HEK293 (cell line): Measurements from ENCODE around the gene PRLR.

ENCODE experiments used
- CTCF ChIA-PET: fragments of 350-600 bp; formaldehyde crosslinking; extraction: SDS; loops from one replicate; lab custom pipeline; 2021; ENCODE audit warnings: antibody characterized with exemption; lab: Yijun Ruan, JAX
- POLR2A ChIA-PET: fragments of 300-600 bp; formaldehyde crosslinking; extraction: SDS; loops from one replicate; lab custom pipeline; 2020; ENCODE audit warnings: antibody characterized with exemption, inconsistent platforms; lab: Yijun Ruan, JAX
- H3K27ac ChIP-seq: fragments of 200-500 bp; sonication (Bioruptor generic); 2 replicates; pipeline ENCODE4 v1.5.1; 2014; ENCODE audit warnings: low read depth, low read length, control low read depth, inconsistent platforms; ENCODE audit errors: extremely low read depth
- H3K36me3 ChIP-seq, 2 experiments: fragments of 200-500 bp in 1 of 2; sonication (Bioruptor generic) in 1 of 2; 1 replicate in 1 of 2; 2 replicates in 1 of 2; pipeline ENCODE4 v1.5.1; 2014 to 2017; ENCODE audit warnings: inconsistent platforms in 2 of 2, low read length in 2 of 2; ENCODE audit not compliant: control insufficient read depth in 2 of 2, insufficient read depth in 1 of 2
- H3K4me1 ChIP-seq: fragments of 200-500 bp; sonication (Bioruptor generic); 2 replicates; pipeline ENCODE4 v1.5.1; 2014; ENCODE audit warnings: mild to moderate bottlenecking, low read length, inconsistent platforms; ENCODE audit not compliant: control insufficient read depth, insufficient read depth
- H3K4me3 ChIP-seq: 2 replicates; pipeline ENCODE4 v1.5.1; 2011; ENCODE audit warnings: low read depth, mild to moderate bottlenecking, control low read depth, low read length, moderate library complexity
- H3K9me3 ChIP-seq: fragments of 200-500 bp; sonication (Bioruptor generic); 2 replicates; pipeline ENCODE4 v1.5.1; 2014; ENCODE audit warnings: low read depth, low read length, inconsistent platforms; ENCODE audit not compliant: control insufficient read depth, insufficient read depth
- HOXC10 ChIP-seq: sonication (generic); formaldehyde crosslinking; IDR thresholded peaks from 2 replicates; pipeline ENCODE4 v1.8.1; 2023; ENCODE audit warnings: mild to moderate bottlenecking, missing genetic modification reagents
- OVOL3 ChIP-seq: fragments of 450-650 bp; formaldehyde crosslinking; IDR thresholded peaks from 2 replicates; pipeline ENCODE4 v1.5.1; 2016; ENCODE audit warnings: missing biosample characterization, missing genetic modification characterization
- TCF7L2 ChIP-seq: IDR thresholded peaks from 2 replicates; pipeline ENCODE4 v1.6.1; 2011; ENCODE audit warnings: low read depth, mild to moderate bottlenecking, inconsistent platforms, low read length, moderate library complexity, borderline replicate concordance
- WT1 ChIP-seq: fragments of 450-650 bp; formaldehyde crosslinking; IDR thresholded peaks from 2 replicates; pipeline ENCODE4 v1.5.1; 2016; ENCODE audit warnings: missing biosample characterization, missing genetic modification characterization
- ZFHX2 ChIP-seq: fragments of 450-650 bp; formaldehyde crosslinking; conservative IDR thresholded peaks from 2 replicates; pipeline ENCODE4 v1.5.1; 2016; ENCODE audit warnings: missing biosample characterization, missing genetic modification characterization
- ZNF138 ChIP-seq: fragments of 450-650 bp; formaldehyde crosslinking; IDR thresholded peaks from 2 replicates; pipeline ENCODE4 v1.5.1; 2016; ENCODE audit warnings: missing biosample characterization, missing genetic modification characterization, borderline replicate concordance
- ZNF146 ChIP-seq: fragments of 450-650 bp; formaldehyde crosslinking; IDR thresholded peaks from 2 replicates; pipeline ENCODE4 v1.5.1; 2016; ENCODE audit warnings: missing biosample characterization, missing genetic modification characterization
- ZNF211 ChIP-seq: fragments of 450-650 bp; formaldehyde crosslinking; IDR thresholded peaks from 2 replicates; pipeline ENCODE4 v1.5.1; 2016; ENCODE audit warnings: low read depth, missing biosample characterization, missing genetic modification characterization
- ZNF239 ChIP-seq: fragments of 450-650 bp; formaldehyde crosslinking; IDR thresholded peaks from 2 replicates; pipeline ENCODE4 v1.5.1; 2016; ENCODE audit warnings: missing biosample characterization, missing genetic modification characterization
- ZNF302 ChIP-seq: fragments of 450-650 bp; formaldehyde crosslinking; IDR thresholded peaks from 2 replicates; pipeline ENCODE4 v1.5.1; 2016; ENCODE audit warnings: missing biosample characterization, missing genetic modification characterization, low read depth
- ZNF366 ChIP-seq: fragments of 450-650 bp; formaldehyde crosslinking; conservative IDR thresholded peaks from 2 replicates; pipeline ENCODE4 v1.5.1; 2016; ENCODE audit warnings: missing biosample characterization, missing genetic modification characterization
- ZNF394 ChIP-seq: fragments of 450-650 bp; formaldehyde crosslinking; IDR thresholded peaks from 2 replicates; pipeline ENCODE4 v1.5.1; 2016; ENCODE audit warnings: missing biosample characterization, missing genetic modification characterization, mild to moderate bottlenecking, moderate library complexity, borderline replicate concordance
- ZNF416 ChIP-seq: fragments of 450-650 bp; formaldehyde crosslinking; IDR thresholded peaks from 2 replicates; pipeline ENCODE4 v1.5.1; 2016; ENCODE audit warnings: missing biosample characterization, missing genetic modification characterization
- ZNF514 ChIP-seq: fragments of 450-650 bp; formaldehyde crosslinking; IDR thresholded peaks from 2 replicates; pipeline ENCODE4 v1.5.1; 2016; ENCODE audit warnings: missing biosample characterization, missing genetic modification characterization
- ZNF549 ChIP-seq: fragments of 450-650 bp; IDR thresholded peaks from 2 replicates; pipeline ENCODE4 v1.5.1; 2018; ENCODE audit warnings: missing biosample characterization, missing genetic modification characterization, mild to moderate bottlenecking, inconsistent platforms, moderate library complexity
- ZNF555 ChIP-seq: fragments of 450-650 bp; formaldehyde crosslinking; conservative IDR thresholded peaks from 2 replicates; pipeline ENCODE4 v1.5.1; 2017; ENCODE audit warnings: missing biosample characterization, mild to moderate bottlenecking, missing genetic modification characterization, inconsistent platforms
- ZNF654 ChIP-seq: fragments of 450-650 bp; formaldehyde crosslinking; IDR thresholded peaks from 2 replicates; pipeline ENCODE4 v1.5.1; 2016; ENCODE audit warnings: low read depth, missing biosample characterization, missing genetic modification characterization
- ZNF660 ChIP-seq: fragments of 450-650 bp; IDR thresholded peaks from 2 replicates; pipeline ENCODE4 v1.5.1; 2018; ENCODE audit warnings: missing biosample characterization, mild to moderate bottlenecking, missing genetic modification characterization
- ZNF677 ChIP-seq: fragments of 450-650 bp; IDR thresholded peaks from 2 replicates; pipeline ENCODE4 v1.5.0; 2018; ENCODE audit warnings: missing biosample characterization, mild to moderate bottlenecking, missing genetic modification characterization, moderate library complexity
- ZNF776 ChIP-seq: fragments of 450-650 bp; formaldehyde crosslinking; IDR thresholded peaks from 2 replicates; pipeline ENCODE4 v1.5.0; 2017; ENCODE audit warnings: missing biosample characterization, missing genetic modification characterization, borderline replicate concordance
- ZNF777 ChIP-seq: fragments of 450-650 bp; formaldehyde crosslinking; IDR thresholded peaks from 2 replicates; pipeline ENCODE4 v1.5.1; 2017; ENCODE audit warnings: missing biosample characterization, missing genetic modification characterization, borderline replicate concordance
- ZNF830 ChIP-seq: fragments of 450-650 bp; IDR thresholded peaks from 2 replicates; pipeline ENCODE4 v1.5.0; 2018; ENCODE audit warnings: missing biosample characterization, missing genetic modification characterization, low read depth, mild to moderate bottlenecking, moderate library complexity
- ZSCAN16 ChIP-seq: fragments of 450-650 bp; formaldehyde crosslinking; IDR thresholded peaks from 2 replicates; pipeline ENCODE4 v1.5.1; 2016; ENCODE audit warnings: missing biosample characterization, missing genetic modification characterization
- TF ChIP-seq, protein P1 (sequence below): fragments of 450-650 bp; formaldehyde crosslinking; IDR thresholded peaks from 2 replicates; pipeline ENCODE4 v1.5.1; 2017; ENCODE audit warnings: missing biosample characterization, missing genetic modification characterization
- TF ChIP-seq, protein P2 (sequence below): fragments of 450-650 bp; formaldehyde crosslinking; IDR thresholded peaks from 2 replicates; pipeline ENCODE4 v1.5.1; 2016; ENCODE audit warnings: missing biosample characterization, missing genetic modification characterization

The PRLR gene

DNA sequence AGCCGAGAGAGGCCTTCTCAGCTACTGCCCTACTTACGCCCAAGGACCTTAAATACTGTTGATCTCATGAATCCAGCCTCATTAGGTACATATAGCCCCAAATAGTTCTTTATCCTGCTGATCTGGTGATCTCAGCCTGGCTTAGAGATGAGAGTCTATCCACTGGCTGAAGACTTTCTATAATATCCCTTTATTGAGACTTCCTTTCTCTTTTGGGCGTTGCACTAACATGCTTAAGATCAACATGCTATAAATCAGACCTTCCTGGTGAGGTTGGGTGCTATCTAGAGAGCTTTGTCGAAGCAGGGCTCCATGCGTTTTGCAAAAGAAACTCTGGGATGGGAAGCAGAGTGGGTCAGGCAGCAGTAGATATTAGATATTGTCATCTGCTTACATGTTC, 138.6 kb downstream of the PRLR start:
- H3K27ac ChIP-seq: no peak overlapping the region
- ChIA-PET CTCF (interaction anchor here (0.7 to 4.4 kb wide), 4 partner anchors 74 to 834 kb away, joined by 3 to 27 read pairs (median 4); no protein-coding TSS in a partner anchor), POLR2A (no interaction called here)
- TF ChIP-seq ZNF514 (tag by site-specific recombination) (no peak), ZNF138 (tag by site-specific recombination) (no peak), ZFHX2 (tag by site-specific recombination) (no peak), ZNF830 (no peak), ZNF211 (no peak), TCF7L2 (no peak), ZNF394 (no peak), ZNF677 (tag by site-specific recombination) (no peak), ZNF776 (tag by site-specific recombination) (no peak), ZNF366 (tag by site-specific recombination) (no peak), ZNF777 (tag by site-specific recombination) (no peak)
- TF ChIP-seq, protein P1, sequence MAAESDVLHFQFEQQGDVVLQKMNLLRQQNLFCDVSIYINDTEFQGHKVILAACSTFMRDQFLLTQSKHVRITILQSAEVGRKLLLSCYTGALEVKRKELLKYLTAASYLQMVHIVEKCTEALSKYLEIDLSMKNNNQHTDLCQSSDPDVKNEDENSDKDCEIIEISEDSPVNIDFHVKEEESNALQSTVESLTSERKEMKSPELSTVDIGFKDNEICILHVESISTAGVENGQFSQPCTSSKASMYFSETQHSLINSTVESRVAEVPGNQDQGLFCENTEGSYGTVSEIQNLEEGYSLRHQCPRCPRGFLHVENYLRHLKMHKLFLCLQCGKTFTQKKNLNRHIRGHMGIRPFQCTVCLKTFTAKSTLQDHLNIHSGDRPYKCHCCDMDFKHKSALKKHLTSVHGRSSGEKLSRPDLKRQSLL: no peak
- H3K9me3 ChIP-seq: no peaks in the 10 kb centered on the region
- no peaks in the 10 kb centered on the region for H3K4me1 ChIP-seq
- no peak overlapping the region for H3K4me3 ChIP-seq
- H3K36me3 ChIP-seq: no peaks in the 10 kb centered on the region

DNA sequence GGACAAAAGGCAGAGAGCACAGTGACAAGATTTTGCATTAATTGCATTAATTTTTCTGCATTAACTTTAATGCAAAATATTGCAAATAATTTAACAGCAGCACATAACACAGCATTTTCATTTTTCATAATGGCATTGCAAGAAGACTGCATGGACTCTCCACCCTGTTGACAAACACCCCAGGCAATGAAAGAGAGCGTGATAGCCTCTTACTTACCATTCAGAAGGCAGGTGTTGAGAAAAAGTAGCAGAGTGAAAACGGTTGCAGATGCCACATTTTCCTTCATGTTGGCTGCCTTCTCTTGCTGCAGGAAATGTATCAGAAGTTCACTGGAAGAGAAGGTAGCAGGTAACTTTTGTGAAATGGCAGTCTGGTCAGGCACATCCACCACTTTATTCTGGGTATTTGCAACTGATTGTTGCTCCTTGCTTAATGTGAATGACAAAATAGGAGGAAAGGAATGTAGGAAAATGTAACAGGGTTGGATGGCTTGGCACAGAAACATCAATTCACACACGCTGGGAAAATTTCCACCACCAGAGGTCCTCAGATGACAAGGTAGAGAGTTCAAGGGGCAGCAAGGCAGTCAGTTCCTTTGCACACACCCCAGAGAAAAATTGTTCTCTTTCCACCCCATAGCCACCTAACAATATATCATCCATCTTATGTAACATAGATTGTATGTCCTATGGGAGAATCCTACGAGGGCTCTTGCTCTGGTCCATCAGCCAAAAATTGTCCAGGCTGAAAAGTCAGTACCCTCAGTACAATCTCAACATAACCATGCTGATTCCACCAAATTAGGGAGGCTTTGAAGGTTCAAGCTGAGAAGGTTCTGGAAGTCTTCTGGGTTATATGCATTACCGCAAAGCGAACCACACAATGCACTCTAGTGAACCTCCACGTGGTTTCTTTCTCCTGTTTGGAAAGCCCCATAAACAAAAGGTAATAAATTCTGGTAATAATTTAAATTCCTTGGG, 140.7 kb downstream of the PRLR start:
- no peaks in the 10 kb centered on the region for H3K9me3 ChIP-seq
- ChIA-PET POLR2A (no interaction called here), CTCF (interaction anchor here (0.6 to 4.4 kb wide), 12 partner anchors 94 to 840 kb away, joined by 3 to 27 read pairs (median 3); no protein-coding TSS in a partner anchor)
- no peak overlapping the region for H3K4me3 ChIP-seq
- no peaks in the 10 kb centered on the region for H3K36me3 ChIP-seq
- TF ChIP-seq ZSCAN16 (tag by site-specific recombination) (no peak), ZNF654 (peak; percentile 82)
- TF ChIP-seq, all 188 proteins: peak for 1
- H3K4me1 ChIP-seq: no peaks in the 10 kb centered on the region
- H3K27ac ChIP-seq: no peak overlapping the region

DNA sequence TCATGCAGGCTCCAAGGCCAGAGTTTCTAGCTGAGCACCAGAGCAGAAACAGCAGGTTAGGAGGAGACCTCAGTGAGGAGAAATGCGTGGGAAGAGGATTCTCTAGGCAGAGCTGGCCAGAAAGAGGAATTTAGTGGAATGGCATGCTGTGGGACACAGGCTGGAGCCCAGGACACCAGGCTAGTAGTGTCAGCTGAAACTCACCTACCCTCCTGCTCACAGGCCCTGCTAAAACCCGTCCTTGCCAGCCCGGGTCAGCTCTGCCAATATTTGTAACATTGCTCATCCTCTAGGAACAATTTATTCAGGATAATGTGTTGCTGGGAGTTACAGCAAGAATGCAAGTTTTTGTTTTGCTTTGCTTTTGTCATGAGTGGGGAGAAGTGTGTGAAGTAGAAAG, 142.3 kb downstream of the PRLR start:
- Histone ChIP-seq H3K36me3 (no peaks in the 10 kb centered on the region), H3K4me3 (no peak overlapping the region), H3K27ac (no peak overlapping the region), H3K9me3 (no peaks in the 10 kb centered on the region), H3K4me1 (no peaks in the 10 kb centered on the region)
- POLR2A ChIA-PET: no interaction called here
- CTCF ChIA-PET: interaction anchor here (0.6 to 1.3 kb wide), 7 partner anchors 103 to 913 kb away, joined by 3 to 6 read pairs (median 3); no protein-coding TSS in a partner anchor
- TF ChIP-seq ZNF549 (tag by site-specific recombination) (no peak), ZNF146 (tag by site-specific recombination) (no peak)

DNA sequence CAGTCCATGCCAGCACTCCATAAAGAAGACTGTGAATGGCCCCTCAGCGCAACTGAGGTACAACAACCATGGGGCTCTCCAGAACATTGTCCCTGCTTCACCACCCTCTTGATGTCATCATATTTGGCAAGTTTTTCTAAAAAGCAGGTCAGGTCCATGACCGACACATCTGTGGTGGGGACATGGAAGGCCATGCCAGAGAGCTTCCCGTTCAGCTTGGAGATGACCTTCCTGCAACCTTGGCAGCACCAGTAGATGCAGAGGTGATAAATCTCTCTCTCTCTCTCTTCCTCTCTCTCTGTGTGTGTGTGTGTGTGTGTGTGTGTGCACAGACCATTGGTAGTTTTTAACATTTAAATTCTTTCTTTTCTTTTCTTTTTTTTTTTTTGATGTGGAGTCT, 147.1 kb downstream of the PRLR start:
- no peaks in the 10 kb centered on the region for H3K4me1 ChIP-seq
- H3K36me3 ChIP-seq: no peaks in the 10 kb centered on the region
- POLR2A ChIA-PET: no interaction called here
- no peak overlapping the region for H3K4me3 ChIP-seq
- no peaks in the 10 kb centered on the region for H3K9me3 ChIP-seq
- CTCF ChIA-PET: no interaction called here
- H3K27ac ChIP-seq: no peak overlapping the region
- TF ChIP-seq ZNF302 (tag by site-specific recombination): no peak
- TF ChIP-seq HOXC10 (CRISPR knock-in tag): no peak
- TF ChIP-seq ZNF416 (tag by site-specific recombination): no peak
- TF ChIP-seq ZNF660 (tag by site-specific recombination): no peak
- TF ChIP-seq WT1: no peak
- TF ChIP-seq OVOL3 (tag by site-specific recombination): no peak
- TF ChIP-seq ZNF555: no peak
- TF ChIP-seq, protein P2, sequence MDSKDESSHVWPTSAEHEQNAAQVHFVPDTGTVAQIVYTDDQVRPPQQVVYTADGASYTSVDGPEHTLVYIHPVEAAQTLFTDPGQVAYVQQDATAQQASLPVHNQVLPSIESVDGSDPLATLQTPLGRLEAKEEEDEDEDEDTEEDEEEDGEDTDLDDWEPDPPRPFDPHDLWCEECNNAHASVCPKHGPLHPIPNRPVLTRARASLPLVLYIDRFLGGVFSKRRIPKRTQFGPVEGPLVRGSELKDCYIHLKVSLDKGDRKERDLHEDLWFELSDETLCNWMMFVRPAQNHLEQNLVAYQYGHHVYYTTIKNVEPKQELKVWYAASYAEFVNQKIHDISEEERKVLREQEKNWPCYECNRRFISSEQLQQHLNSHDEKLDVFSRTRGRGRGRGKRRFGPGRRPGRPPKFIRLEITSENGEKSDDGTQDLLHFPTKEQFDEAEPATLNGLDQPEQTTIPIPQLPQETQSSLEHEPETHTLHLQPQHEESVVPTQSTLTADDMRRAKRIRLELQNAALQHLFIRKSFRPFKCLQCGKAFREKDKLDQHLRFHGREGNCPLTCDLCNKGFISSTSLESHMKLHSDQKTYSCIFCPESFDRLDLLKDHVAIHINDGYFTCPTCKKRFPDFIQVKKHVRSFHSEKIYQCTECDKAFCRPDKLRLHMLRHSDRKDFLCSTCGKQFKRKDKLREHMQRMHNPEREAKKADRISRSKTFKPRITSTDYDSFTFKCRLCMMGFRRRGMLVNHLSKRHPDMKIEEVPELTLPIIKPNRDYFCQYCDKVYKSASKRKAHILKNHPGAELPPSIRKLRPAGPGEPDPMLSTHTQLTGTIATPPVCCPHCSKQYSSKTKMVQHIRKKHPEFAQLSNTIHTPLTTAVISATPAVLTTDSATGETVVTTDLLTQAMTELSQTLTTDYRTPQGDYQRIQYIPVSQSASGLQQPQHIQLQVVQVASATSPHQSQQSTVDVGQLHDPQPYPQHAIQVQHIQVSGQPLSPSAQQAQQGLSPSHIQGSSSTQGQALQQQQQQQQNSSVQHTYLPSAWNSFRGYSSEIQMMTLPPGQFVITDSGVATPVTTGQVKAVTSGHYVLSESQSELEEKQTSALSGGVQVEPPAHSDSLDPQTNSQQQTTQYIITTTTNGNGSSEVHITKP: no peak
- TF ChIP-seq ZNF239 (tag by site-specific recombination): no peak
